Transverse colon (tissue), 4 donors: ENCODE measurements around the gene TNS1. TPM values are rescaled to one million over a fixed set of nuclear protein-coding genes. Genes with fewer than 3 reads are reported as not detected.

Experiments used
- DNase-seq: peaks from one replicate; pipeline ENCODE4 v3.0.0-alpha.2; 2019
- H3K27ac ChIP-seq, 4 donors: fragments of 200-600 bp; sonication (generic); 2 replicates each; pipeline ENCODE4 v1.5.1; 2016 to 2018; ENCODE audit warnings: inconsistent platforms in 4 of 4
- H3K27me3 ChIP-seq: fragments of 200-600 bp; sonication (generic); 2 replicates; pipeline ENCODE4 v1.5.1; 2017; ENCODE audit warnings: inconsistent platforms
- H3K36me3 ChIP-seq, 4 donors: fragments of 200-600 bp; sonication (generic); 2 replicates each; pipeline ENCODE4 v1.5.1; 2017 to 2019; ENCODE audit warnings: inconsistent platforms in 4 of 4
- H3K4me1 ChIP-seq, 4 donors: fragments of 200-600 bp; sonication (generic); 2 replicates each; pipeline ENCODE4 v1.5.1; 2017 to 2020; ENCODE audit warnings: inconsistent platforms in 4 of 4
- H3K4me3 ChIP-seq, 4 donors: fragments of 200-600 bp; sonication (generic); 1 replicate in 1 of 4; 2 replicates in 3 of 4; pipeline versions ENCODE4 v1.5.1 to v1.6.1; 2017 to 2019; ENCODE audit warnings: inconsistent platforms in 4 of 4
- H3K9me3 ChIP-seq, 2 donors: fragments of 200-600 bp; sonication (generic); 2 replicates each; pipeline ENCODE4 v1.5.1; 2017 to 2019; ENCODE audit warnings: inconsistent platforms in 2 of 2
- EP300 ChIP-seq: sonication (generic); formaldehyde crosslinking; IDR thresholded peaks from one replicate; pipeline ENCODE4 v1.6.1; 2017; ENCODE audit warnings: antibody characterized with exemption, low read depth
- POLR2A ChIP-seq: fragments of 450-650 bp; IDR thresholded peaks from one replicate; pipeline ENCODE4 v1.6.1; 2016; ENCODE audit warnings: antibody characterized with exemption, mild to moderate bottlenecking, moderate library complexity
- POLR2AphosphoS5 ChIP-seq, 3 donors: sonication (generic); formaldehyde crosslinking; IDR thresholded peaks; one replicate each; pipeline ENCODE4 v1.6.1; 2016; ENCODE audit warnings: antibody characterized with exemption in 3 of 3
- whole genome bisulfite sequencing, 2 donors: methylation state at CpG; one replicate each; pipeline ENCODE4 v1.1.5; 2018; ENCODE audit warnings: low coverage in 1 of 2; 5-methylcytosine and 5-hydroxymethylcytosine counted together
- in situ Hi-C, 4 donors: fragments of 200-750 bp; cut with MboI; loops; one replicate each; pipeline versions ENCODE4 v1.15.0 to v1.15.1; 2017; ENCODE audit warnings: low sequenced_read_pairs in 3 of 4, low pct_ligation_motif_present in 1 of 4, low pct_unique_long_range_greater_than_20kb in 1 of 4
- intact Hi-C: fragments of 100-400 bp; cut with DNase I; formaldehyde crosslinking; loops from one replicate; pipeline ENCODE4 v1.15.1; 2023; ENCODE audit warnings: low total_unique reads
- total RNA-seq, 4 donors: library from RNA; depleted of rRNA; stranded (reverse); fragments of >200 nt; gene quantifications; one replicate each; pipeline ENCODE4 v1.1.0, GENCODE V29; 2016
- TF ChIP-seq, protein P1 (sequence below), 5 experiments: fragments of 200-600 bp in 3 of 5; fragments of 450-650 bp in 2 of 5; sonication (generic) in 3 of 5; IDR thresholded peaks; 1 replicate in 2 of 5; 2 replicates in 3 of 5; pipeline ENCODE4 v1.5.1; 2016 to 2017; ENCODE audit warnings: antibody characterized with exemption in 5 of 5, inconsistent platforms in 3 of 5, mild to moderate bottlenecking in 2 of 5, moderate library complexity in 1 of 5

TNS1 gene
- total RNA-seq, 4 donors from 2014 or later = 101 to 487 (median 231) TPM

DNA sequence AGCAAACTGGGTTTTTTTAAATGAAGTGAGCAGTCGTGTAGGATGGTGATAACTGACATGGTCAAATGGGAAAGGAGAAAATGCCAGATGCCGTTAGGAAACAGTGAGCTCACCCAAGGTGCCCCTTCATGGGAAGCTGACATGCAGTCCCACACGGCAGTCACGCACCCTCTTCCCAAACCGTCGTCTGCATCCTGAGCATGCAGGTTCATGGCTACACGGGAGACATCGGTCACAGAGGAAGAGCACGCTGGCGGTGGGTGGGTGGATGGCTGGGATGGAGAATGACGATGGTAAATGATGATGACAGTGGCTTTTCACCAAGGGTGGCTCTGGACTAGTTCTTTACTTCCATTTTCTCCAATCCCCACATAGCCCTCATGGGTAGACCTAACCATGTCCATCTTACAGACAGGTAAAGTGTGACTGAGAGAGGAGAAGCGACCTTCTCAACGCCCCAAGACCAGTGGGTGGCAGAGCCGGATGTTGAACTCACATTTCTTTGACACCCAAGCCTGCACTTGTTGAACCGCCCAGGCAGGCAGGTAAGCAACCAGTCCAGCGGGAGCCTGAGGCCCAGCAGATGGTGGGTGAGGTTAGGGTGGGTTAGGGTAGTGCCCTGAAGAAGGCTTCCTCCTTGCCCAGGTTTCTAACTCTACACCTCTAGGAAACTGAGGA is 44.5 kb downstream of the TNS1 start:
- H3K4me3 ChIP-seq = no peak overlapping the region
- WGBS, 2 donors = 52 to 93% methylated on average over 2 to 16 of the region's 16 CpGs
- peaks cover 17 to 37% (median 28%) of the 10 kb centered on the region in 4 donors for H3K4me1 ChIP-seq
- H3K27ac ChIP-seq = peak overlapping the region; percentile 37 to 95 (median 86)
- no peak for DNase-seq
- H3K9me3 ChIP-seq = no peaks in the 10 kb centered on the region
- intact Hi-C loops = no loop called here
- in situ Hi-C loops = no loop called here
- no peak for TF ChIP-seq EP300
- TF ChIP-seq POLR2AphosphoS5 (IDR thresholded peaks at IDR 0.05) = no peak
- H3K27me3 ChIP-seq = no peaks in the 10 kb centered on the region
- H3K36me3 ChIP-seq = no peaks in the 10 kb centered on the region

DNA sequence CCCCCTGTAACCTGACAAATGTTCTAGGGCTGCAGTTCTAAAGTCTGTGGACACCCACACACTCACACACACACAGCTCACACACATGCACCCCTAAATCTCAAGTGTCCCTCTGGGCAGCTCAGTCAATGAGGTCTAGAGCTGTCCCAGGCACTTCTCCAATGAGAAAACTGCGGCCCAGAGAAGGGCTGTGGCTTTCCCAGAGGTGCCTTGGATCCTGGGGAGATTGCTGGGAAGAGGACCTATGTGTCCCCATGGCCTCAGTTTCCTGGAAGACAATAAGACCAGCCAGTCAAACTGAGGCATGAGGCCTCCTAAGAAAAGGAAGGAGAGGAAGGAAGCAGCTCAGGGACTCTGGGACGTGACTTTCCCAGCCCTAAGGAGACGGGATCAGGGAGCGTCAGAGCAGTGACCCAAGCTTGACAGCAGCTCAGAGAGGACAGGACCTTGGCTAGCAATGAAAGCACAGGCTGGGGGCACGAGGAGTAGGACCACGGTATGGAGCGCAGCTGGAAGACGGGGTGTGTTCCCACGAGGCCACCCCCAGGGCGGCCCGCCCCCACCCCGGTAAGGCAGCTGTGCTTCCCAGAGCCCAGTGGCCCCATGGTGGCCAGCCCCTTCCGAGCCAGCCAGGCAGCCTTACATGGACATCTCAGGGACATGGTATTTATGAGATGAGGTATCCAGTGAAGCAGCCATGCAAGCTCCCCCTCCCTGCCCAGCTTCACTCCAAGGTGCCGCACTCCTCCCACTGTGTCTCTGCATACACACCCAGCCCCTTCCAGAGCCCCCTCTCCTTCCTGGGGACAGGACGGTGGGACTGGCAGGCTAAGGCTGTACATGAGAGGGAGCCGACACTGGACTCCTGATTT is 46.0 kb downstream of the TNS1 start:
- 64 to 100% methylated on average over 1 to 16 of the region's 16 CpGs for WGBS, 2 donors
- peaks cover 17 to 46% (median 38%) of the 10 kb centered on the region in 4 donors for H3K4me1 ChIP-seq

DNA sequence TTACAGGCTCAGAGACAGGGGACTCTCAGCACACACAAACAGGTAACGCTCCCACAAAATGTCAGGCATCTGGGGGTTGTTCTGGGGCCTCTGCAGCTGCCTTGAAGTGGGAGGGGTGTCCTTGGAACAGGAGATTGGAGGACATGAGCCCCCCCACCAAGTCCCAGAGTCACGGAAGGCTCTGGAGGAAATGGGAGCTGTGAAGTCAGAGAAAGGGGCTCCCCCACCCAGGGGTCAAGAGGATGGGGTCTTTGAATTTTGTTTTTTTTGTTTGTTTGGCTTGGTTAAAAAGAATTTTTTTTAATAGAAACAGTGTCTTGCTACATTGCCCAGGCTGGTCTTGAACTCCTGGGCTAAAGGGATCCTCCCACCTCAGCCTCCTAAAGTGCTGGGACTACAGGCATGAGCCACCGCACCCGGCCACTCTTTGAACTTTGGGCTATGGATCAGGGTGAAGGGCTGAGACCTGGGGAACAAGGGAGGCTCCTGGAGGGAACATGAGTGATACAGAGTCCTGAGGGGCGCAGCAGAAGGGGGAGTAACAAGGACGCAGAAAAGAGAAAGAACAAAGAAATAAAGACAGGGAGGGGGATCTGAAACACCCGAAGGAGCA is 46.8 kb downstream of the TNS1 start:
- H3K36me3 ChIP-seq = no peaks in the 10 kb centered on the region
- no peaks in the 10 kb centered on the region for H3K27me3 ChIP-seq
- WGBS, 2 donors = 75 to 79% methylated on average over 6 to 7 of the region's 7 CpGs
- H3K4me3 ChIP-seq = no peak overlapping the region
- H3K4me1 ChIP-seq = peaks cover 24 to 51% (median 42%) of the 10 kb centered on the region in 4 donors
- intact Hi-C loops (no loop called here), in situ Hi-C loops (no loop called here)
- no peaks in the 10 kb centered on the region for H3K9me3 ChIP-seq
- no peak for DNase-seq
- peak overlapping the region; percentile 78 to 95 (median 86) for H3K27ac ChIP-seq
- no peak for TF ChIP-seq POLR2A
- TF ChIP-seq POLR2AphosphoS5 (IDR thresholded peaks at IDR 0.05) = no peak
- TF ChIP-seq, protein P1, sequence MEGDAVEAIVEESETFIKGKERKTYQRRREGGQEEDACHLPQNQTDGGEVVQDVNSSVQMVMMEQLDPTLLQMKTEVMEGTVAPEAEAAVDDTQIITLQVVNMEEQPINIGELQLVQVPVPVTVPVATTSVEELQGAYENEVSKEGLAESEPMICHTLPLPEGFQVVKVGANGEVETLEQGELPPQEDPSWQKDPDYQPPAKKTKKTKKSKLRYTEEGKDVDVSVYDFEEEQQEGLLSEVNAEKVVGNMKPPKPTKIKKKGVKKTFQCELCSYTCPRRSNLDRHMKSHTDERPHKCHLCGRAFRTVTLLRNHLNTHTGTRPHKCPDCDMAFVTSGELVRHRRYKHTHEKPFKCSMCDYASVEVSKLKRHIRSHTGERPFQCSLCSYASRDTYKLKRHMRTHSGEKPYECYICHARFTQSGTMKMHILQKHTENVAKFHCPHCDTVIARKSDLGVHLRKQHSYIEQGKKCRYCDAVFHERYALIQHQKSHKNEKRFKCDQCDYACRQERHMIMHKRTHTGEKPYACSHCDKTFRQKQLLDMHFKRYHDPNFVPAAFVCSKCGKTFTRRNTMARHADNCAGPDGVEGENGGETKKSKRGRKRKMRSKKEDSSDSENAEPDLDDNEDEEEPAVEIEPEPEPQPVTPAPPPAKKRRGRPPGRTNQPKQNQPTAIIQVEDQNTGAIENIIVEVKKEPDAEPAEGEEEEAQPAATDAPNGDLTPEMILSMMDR (IDR thresholded peaks at IDR 0.05) = no peak
- no peak for TF ChIP-seq EP300

More for the DNA sequence above, 46.0 kb downstream of the TNS1 start:
- peak; percentile 41 for DNase-seq
- H3K27me3 ChIP-seq = no peaks in the 10 kb centered on the region
- H3K27ac ChIP-seq = peak overlapping the region; percentile 78 to 95 (median 86)
- intact Hi-C loops = no loop called here
- in situ Hi-C loops = no loop called here
- H3K36me3 ChIP-seq = no peaks in the 10 kb centered on the region
- TF ChIP-seq POLR2AphosphoS5 (IDR thresholded peaks at IDR 0.05) = peak in 2 of 3 donors; percentile 43 to 48
- TF ChIP-seq, protein P1 (IDR thresholded peaks at IDR 0.05) = no peak
- peak overlapping the region in 1 of 4 donors; percentile 10 for H3K4me3 ChIP-seq
- no peaks in the 10 kb centered on the region for H3K9me3 ChIP-seq

DNA sequence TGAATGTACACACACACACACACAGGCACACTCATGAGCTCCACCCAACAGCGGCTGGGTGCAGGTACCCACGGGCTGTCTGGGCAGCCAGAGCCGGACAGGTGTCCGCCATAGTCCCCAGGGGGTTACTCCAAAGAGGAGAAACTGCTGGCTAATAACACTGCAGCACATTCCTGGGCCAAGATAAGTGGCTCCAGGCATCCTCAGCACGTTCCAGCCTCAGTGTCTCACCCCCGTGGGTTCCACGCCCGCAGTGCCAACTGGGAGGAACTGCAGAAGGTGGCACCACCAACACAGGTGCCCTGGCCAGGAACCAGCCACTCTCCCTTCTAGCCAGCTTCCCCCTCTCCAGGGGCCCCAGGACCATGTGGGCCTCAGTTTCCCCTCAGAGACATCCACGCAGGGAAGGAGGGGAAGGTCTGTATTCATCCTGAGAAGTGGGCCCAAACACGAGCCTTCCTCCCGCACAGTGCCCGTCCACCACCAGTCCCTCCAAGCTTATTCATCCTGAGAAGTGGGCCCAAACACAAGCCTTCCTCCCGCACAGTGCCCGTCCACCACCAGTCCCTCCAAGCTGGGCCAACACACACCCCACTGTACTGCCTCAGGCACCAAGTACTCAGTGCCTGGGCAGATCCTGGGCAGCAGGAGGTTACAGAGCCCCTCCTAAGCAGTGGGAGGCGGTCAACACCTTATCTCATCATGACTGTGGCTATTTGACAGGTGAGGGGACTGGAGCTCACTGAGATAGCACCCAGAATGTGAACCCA is 47.6 kb downstream of the TNS1 start:
- Histone ChIP-seq H3K36me3 (no peaks in the 10 kb centered on the region), H3K9me3 (no peaks in the 10 kb centered on the region), H3K4me3 (no peak overlapping the region), H3K4me1 (peaks cover 32 to 59% (median 43%) of the 10 kb centered on the region in 4 donors), H3K27ac (peak overlapping the region; percentile 78 to 95 (median 86)), H3K27me3 (no peaks in the 10 kb centered on the region)
- DNase-seq = no peak
- intact Hi-C loops = loop anchor here (5.0 kb wide), 1 partner anchor 757 kb away; the partner anchor contains the start of gene TTLL4
- in situ Hi-C loops = no loop called here
- TF ChIP-seq POLR2A (no peak), EP300 (no peak), POLR2AphosphoS5 (IDR thresholded peaks at IDR 0.05) (no peak)
- TF ChIP-seq, protein P1 (IDR thresholded peaks at IDR 0.05) = no peak
- 85% methylated on average over 13 of the region's 15 CpGs; no CpG with 5 or more reads in 1 of the 2 donors for WGBS, 2 donors
